Small intestine (tissue), 7 donors: ENCODE results near the gene KLHL28. TPM values are rescaled to one million over a fixed set of nuclear protein-coding genes. Genes with fewer than 3 reads are reported as not detected.

Experiments used
- DNase-seq, 2 donors: peaks; one replicate each; pipeline versions ENCODE4 v3.0.0 to v3.0.0-alpha.2; 2013
- FAIRE-seq: peaks from 2 replicates; lab custom pipeline; 2012; peaks lifted over from hg19 to GRCh38; lab: Jason Lieb, UNC
- H3K27ac ChIP-seq, 3 donors: one replicate each; pipeline ENCODE4 v1.5.1; 2013; ENCODE audit warnings: low read length in 2 of 3, mild to moderate bottlenecking in 2 of 3, control low read depth in 1 of 3, inconsistent platforms in 1 of 3, low read depth in 1 of 3, moderate library complexity in 1 of 3
- H3K27me3 ChIP-seq, 3 donors: one replicate each; pipeline ENCODE4 v1.6.1; 2013; ENCODE audit warnings: low read length in 3 of 3, inconsistent platforms in 1 of 3; ENCODE audit not compliant: control insufficient read depth in 3 of 3, insufficient read depth in 3 of 3
- H3K36me3 ChIP-seq, 3 donors: one replicate each; pipeline ENCODE4 v1.6.1; 2013; ENCODE audit warnings: low read length in 3 of 3, inconsistent platforms in 1 of 3, low read depth in 1 of 3, mild to moderate bottlenecking in 1 of 3, moderate library complexity in 1 of 3; ENCODE audit not compliant: control insufficient read depth in 3 of 3, insufficient read depth in 2 of 3
- H3K4me1 ChIP-seq, 3 donors: one replicate each; pipeline ENCODE4 v1.6.1; 2013; ENCODE audit warnings: low read length in 2 of 3, inconsistent platforms in 1 of 3, low read depth in 1 of 3, mild to moderate bottlenecking in 1 of 3, moderate library complexity in 1 of 3; ENCODE audit not compliant: control insufficient read depth in 3 of 3, insufficient read depth in 2 of 3
- H3K4me3 ChIP-seq, 3 donors: one replicate each; pipeline ENCODE4 v1.5.1; 2013; ENCODE audit warnings: low read length in 3 of 3, control low read depth in 1 of 3, inconsistent platforms in 1 of 3, low read depth in 1 of 3, mild to moderate bottlenecking in 1 of 3, moderate library complexity in 1 of 3
- H3K9me3 ChIP-seq, 2 donors: one replicate each; pipeline ENCODE4 v1.6.1; 2013; ENCODE audit warnings: low read depth in 1 of 2, low read length in 1 of 2; ENCODE audit not compliant: control insufficient read depth in 2 of 2, insufficient read depth in 1 of 2
- WGBS, 3 donors: extraction: QIAGEN DNeasy Blood & Tissue Kit; methylation state at CpG; one replicate each; pipeline ENCODE4 v1.1.7; 2013; 5-methylcytosine and 5-hydroxymethylcytosine counted together
- polyA plus RNA-seq, 4 donors: library from polyadenylated mRNA; stranded (reverse) in 3 of 4; unstranded in 1 of 4; fragments of 200-250 nt in 3 of 4; fragments of 120-200 nt in 1 of 4; gene quantifications; one replicate each; pipeline versions ENCODE4 v1.2.1 to v1.2.3, GENCODE V29; 2013
- donor health status: healthy with polysubstance abuse.
- donor health status: control.
- donor health status: control.
- donor health status: Bipolar disorder and iron deficiency.
- donor health status: healthy.

The KLHL28 gene
- polyA plus RNA-seq, 4 donors = 2.7 to 15.3 (median 3.0) TPM

DNA sequence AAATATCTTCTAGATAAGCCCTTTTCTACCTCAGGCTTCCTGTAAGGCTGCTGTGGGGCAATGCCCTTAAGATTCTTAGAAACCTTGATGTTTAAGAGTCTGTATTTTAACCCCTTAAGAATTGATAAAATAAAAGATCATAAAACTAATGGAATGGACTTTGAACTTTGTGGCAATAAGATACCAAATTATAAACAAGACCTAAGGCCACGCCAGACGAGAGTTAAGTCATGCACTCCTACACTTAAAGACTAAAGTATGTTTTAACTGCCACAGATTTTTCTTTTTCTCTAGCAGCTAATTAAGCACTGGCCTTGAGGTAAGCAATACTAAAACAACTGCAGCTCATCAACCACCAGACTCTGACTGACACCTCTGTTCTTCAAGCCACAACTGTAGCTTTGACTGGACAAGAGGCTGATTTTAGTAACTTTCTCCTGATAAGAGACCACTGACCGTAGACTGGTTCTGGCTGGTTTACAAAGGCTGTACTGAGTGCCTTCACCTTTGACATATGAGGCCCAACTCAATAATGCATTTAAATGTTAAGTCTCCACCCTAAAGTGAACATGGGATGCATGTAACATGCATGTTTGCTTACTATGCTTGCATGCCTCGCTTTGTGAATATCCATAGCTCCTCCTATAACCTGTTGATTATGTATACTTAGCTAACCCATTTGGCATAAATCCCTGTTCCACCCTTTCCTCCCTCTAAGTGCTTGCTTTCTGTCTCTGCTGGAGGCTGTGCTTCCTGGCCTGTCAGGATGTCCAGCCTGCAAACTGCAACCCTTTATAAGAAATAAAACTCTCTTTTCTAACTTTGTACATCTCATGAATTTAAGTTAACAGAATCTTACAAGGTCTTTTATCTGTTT, 71.9 kb downstream of the KLHL28 start:
- H3K4me3 ChIP-seq = no peak overlapping the region
- peak overlapping the region in 2 of 3 donors; percentile 42 to 54 for H3K27ac ChIP-seq
- DNase-seq (peak; percentile 65 to 67), FAIRE-seq (no peak)
- H3K36me3 ChIP-seq = no peaks in the 10 kb centered on the region
- peaks cover 0 to 11% (median 0%) of the 10 kb centered on the region in 3 donors for H3K4me1 ChIP-seq
- H3K27me3 ChIP-seq = no peaks in the 10 kb centered on the region
- 15 to 47% (median 30%) methylated on average over 4 of the region's 4 CpGs for WGBS, 3 donors
- peaks cover 0 to 9% of the 10 kb centered on the region in 2 donors for H3K9me3 ChIP-seq

DNA sequence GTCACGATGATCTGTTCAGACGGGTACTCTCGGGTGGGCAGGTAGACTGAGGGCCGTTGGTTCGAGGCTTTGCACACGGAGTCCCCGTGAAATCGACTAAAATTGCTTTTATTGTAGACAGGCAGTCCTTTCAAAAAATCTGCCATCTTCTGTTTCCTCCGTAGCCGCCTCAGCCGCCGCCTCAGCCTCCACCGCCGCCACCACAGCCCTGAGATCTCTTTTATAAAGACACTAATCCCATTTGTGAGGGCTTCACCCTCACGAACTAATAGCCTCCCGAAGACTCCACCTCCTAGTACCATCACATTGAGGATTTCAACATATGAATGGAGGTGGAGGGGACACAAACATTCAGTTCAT, 74.2 kb downstream of the KLHL28 start:
- Histone ChIP-seq H3K9me3 (peaks cover 0 to 9% of the 10 kb centered on the region in 2 donors), H3K36me3 (no peaks in the 10 kb centered on the region), H3K4me1 (peaks cover 0 to 11% (median 0%) of the 10 kb centered on the region in 3 donors), H3K4me3 (no peak overlapping the region), H3K27me3 (no peaks in the 10 kb centered on the region), H3K27ac (no peak overlapping the region)
- 96 to 97% (median 96%) methylated on average over 16 of the region's 16 CpGs for WGBS, 3 donors
- FAIRE-seq (no peak), DNase-seq (no peak)

DNA sequence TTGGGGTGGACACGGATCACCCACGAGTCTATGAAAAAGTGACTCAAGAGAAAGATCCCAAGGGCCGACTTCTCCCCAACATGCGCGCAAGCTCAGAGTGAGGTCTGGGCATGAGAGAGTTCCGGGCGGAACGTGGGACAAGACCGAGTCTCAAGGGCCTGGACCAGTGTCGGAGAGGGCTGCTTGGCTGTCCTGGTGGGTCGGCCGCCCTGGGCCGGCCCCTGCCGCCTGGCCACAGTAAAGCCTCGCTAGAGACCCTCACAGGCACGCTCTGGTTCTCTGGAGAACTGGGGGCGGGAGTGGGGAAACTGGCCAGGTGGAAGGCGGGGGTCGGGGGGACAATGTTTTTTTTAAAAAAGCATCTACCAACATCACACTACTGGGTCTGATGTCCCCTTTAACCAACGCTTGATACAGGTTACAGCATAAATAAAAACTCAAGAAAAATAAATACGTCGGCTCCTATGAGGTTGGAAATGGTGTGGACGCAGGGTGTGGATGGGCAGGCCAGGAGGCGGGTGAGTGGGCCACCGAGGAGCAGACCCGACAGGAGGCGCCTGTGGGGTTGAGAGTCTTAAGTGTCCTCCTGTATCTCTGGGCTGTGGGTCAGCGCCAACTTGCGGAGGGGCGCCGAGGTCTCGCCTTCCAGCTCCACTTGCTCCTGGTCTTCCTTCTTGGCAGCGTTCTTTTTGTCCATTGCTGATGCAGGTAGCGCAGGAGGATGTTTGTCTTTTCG, 74.7 kb downstream of the KLHL28 start:
- Histone ChIP-seq H3K27ac (no peak overlapping the region), H3K36me3 (no peaks in the 10 kb centered on the region), H3K9me3 (peaks cover 0 to 9% of the 10 kb centered on the region in 2 donors), H3K4me1 (peaks cover 0 to 11% (median 0%) of the 10 kb centered on the region in 3 donors), H3K4me3 (no peak overlapping the region), H3K27me3 (no peaks in the 10 kb centered on the region)
- WGBS, 3 donors = 94 to 97% (median 97%) methylated on average over 35 of the region's 35 CpGs
- DNase-seq (no peak), FAIRE-seq (no peak)

DNA sequence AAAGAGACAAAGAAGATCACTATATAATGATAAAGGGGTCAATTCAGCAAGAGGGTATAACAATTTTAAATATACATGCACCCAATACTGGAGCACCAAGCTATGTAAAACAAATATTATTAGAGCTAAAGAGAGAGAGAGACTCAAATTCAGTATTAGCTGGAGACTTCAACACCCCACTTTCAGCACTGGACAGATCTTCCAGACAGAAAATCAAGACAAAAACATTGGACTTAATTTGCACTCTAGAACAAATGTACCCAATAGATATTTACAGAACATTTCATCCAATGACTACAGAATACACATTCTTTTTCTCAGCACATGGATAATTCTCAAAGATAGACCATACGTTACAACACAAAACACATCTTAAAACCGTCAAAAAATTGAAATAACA, 81.0 kb downstream of the KLHL28 start:
- no peaks in the 10 kb centered on the region for H3K36me3 ChIP-seq
- WGBS, 3 donors = 92 to 94% (median 93%) methylated on average over 2 of the region's 2 CpGs
- H3K27ac ChIP-seq = no peak overlapping the region
- no peaks in the 10 kb centered on the region for H3K4me1 ChIP-seq
- H3K4me3 ChIP-seq = no peak overlapping the region
- DNase-seq = no peak
- no peak for FAIRE-seq
- peaks cover 0 to 2% of the 10 kb centered on the region in 2 donors for H3K9me3 ChIP-seq
- H3K27me3 ChIP-seq = no peaks in the 10 kb centered on the region

Other genes with a start within 250 kb of the KLHL28 start
- gene TOGARAM1, start 243 bp upstream of the KLHL28 start, polyA plus RNA-seq = 10 to 100 TPM in 2 of 4 donors, 1 to 10 TPM in 2; 2.4 to 22.1 (median 7.9) TPM
- gene PRPF39, start 122.2 kb upstream of the KLHL28 start, polyA plus RNA-seq = 10 to 100 TPM; 12.1 to 59.9 (median 32.0) TPM
- gene FKBP3, start 172.5 kb upstream of the KLHL28 start, polyA plus RNA-seq = 100 to 1,000 TPM in 2 of 4 donors, 10 to 100 TPM in 2; 79.6 to 134 (median 101) TPM
- 1 to 10 TPM in 3 of 4 donors, under 1 TPM in 1; 0.81 to 4.4 (median 2.1) TPM for gene FANCM, start 174.0 kb upstream of the KLHL28 start, polyA plus RNA-seq